ENCODE results near the gene KCNQ1. TPM values are rescaled to one million over a fixed set of nuclear protein-coding genes. Genes with fewer than 3 reads are reported as not detected.

Gene KCNQ1
- total RNA-seq, 1 experiment from 2014 or later, result 2.5 TPM

DNA sequence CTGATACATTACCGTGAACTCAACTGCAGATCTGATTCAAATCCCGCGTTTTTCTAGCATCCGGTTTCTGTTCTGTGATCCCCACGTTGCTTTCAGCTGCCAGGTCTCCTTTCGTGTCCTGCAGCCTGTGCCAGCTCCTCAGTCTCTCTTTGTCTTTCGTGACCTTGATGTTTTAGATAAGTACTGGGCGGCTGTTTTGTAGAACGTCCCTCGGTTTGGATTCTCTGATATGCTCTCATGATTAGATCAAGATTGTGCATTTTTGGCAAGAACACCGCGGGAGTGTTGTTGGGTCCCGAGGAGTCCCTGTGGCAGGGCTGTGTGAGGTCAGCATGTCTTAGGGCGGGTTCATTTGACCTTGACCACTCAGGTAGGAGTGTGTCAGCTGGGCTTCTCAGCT, 38.6 kb downstream of the KCNQ1 start (continued):
- TF ChIP-seq, protein P1, sequence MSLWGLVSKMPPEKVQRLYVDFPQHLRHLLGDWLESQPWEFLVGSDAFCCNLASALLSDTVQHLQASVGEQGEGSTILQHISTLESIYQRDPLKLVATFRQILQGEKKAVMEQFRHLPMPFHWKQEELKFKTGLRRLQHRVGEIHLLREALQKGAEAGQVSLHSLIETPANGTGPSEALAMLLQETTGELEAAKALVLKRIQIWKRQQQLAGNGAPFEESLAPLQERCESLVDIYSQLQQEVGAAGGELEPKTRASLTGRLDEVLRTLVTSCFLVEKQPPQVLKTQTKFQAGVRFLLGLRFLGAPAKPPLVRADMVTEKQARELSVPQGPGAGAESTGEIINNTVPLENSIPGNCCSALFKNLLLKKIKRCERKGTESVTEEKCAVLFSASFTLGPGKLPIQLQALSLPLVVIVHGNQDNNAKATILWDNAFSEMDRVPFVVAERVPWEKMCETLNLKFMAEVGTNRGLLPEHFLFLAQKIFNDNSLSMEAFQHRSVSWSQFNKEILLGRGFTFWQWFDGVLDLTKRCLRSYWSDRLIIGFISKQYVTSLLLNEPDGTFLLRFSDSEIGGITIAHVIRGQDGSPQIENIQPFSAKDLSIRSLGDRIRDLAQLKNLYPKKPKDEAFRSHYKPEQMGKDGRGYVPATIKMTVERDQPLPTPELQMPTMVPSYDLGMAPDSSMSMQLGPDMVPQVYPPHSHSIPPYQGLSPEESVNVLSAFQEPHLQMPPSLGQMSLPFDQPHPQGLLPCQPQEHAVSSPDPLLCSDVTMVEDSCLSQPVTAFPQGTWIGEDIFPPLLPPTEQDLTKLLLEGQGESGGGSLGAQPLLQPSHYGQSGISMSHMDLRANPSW (CRISPR knock-in tag; conservative IDR thresholded peaks at IDR 0.05; ENCODE audit: low read depth), result no peak
- TF ChIP-seq RORB (CRISPR knock-in tag; IDR thresholded peaks at IDR 0.05), result no peak

DNA sequence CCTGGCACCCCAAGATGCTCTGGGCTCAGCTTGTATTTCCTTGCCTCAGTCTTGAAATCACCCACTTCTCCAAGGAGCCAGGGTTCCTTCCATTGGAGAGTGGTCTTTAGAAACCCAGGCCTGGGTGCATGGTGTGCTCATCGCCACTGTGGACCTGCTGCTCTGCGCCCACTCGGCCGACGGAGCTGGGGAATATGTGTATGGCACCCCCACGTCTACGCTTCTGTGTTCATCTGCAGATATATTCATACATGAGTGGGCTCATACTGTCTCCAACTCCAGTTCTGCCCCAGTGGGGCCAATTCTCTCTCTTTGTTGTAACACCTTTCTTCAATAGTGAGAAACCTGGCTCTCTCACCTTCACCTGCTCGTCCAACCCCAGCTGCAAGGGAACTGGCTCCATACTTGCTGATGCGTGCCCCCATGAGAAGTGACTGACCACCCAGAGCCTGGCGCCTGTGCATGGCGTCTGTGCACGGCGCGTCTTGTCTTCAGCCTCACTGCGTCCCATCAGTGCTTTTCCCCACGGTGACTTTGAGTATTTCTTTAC, 39.8 kb downstream of the KCNQ1 start:
- no peak for DNase-seq (ENCODE audit: low spot score)
- ChIA-PET POLR2A (no interaction called here), CTCF (no interaction called here)
- peaks cover 24% of the 10 kb centered on the region for H3K36me3 Mint-ChIP-seq
- TF ChIP-seq NFATC4 (CRISPR knock-in tag; IDR thresholded peaks at IDR 0.05) (no peak), SP1 (CRISPR knock-in tag; conservative IDR thresholded peaks at IDR 0.05) (no peak)
- TF ChIP-seq, protein P2, sequence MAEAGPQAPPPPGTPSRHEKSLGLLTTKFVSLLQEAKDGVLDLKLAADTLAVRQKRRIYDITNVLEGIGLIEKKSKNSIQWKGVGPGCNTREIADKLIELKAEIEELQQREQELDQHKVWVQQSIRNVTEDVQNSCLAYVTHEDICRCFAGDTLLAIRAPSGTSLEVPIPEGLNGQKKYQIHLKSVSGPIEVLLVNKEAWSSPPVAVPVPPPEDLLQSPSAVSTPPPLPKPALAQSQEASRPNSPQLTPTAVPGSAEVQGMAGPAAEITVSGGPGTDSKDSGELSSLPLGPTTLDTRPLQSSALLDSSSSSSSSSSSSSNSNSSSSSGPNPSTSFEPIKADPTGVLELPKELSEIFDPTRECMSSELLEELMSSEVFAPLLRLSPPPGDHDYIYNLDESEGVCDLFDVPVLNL (CRISPR knock-in tag; IDR thresholded peaks at IDR 0.05; ENCODE audit: borderline replicate concordance, low read depth), result no peak
- TF ChIP-seq, protein P3, sequence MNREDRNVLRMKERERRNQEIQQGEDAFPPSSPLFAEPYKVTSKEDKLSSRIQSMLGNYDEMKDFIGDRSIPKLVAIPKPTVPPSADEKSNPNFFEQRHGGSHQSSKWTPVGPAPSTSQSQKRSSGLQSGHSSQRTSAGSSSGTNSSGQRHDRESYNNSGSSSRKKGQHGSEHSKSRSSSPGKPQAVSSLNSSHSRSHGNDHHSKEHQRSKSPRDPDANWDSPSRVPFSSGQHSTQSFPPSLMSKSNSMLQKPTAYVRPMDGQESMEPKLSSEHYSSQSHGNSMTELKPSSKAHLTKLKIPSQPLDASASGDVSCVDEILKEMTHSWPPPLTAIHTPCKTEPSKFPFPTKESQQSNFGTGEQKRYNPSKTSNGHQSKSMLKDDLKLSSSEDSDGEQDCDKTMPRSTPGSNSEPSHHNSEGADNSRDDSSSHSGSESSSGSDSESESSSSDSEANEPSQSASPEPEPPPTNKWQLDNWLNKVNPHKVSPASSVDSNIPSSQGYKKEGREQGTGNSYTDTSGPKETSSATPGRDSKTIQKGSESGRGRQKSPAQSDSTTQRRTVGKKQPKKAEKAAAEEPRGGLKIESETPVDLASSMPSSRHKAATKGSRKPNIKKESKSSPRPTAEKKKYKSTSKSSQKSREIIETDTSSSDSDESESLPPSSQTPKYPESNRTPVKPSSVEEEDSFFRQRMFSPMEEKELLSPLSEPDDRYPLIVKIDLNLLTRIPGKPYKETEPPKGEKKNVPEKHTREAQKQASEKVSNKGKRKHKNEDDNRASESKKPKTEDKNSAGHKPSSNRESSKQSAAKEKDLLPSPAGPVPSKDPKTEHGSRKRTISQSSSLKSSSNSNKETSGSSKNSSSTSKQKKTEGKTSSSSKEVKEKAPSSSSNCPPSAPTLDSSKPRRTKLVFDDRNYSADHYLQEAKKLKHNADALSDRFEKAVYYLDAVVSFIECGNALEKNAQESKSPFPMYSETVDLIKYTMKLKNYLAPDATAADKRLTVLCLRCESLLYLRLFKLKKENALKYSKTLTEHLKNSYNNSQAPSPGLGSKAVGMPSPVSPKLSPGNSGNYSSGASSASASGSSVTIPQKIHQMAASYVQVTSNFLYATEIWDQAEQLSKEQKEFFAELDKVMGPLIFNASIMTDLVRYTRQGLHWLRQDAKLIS (CRISPR knock-in tag; IDR thresholded peaks at IDR 0.05; ENCODE audit: borderline replicate concordance), result no peak
- H3K27ac Mint-ChIP-seq, result no peak overlapping the region
- H3K4me3 Mint-ChIP-seq, result no peak overlapping the region
- H3K27me3 Mint-ChIP-seq (ENCODE audit: low read depth), result peaks cover 99% of the 10 kb centered on the region
- peaks cover 58% of the 10 kb centered on the region for H3K9me3 Mint-ChIP-seq
- no peak for ATAC-seq
- H3K4me1 Mint-ChIP-seq, result no peaks in the 10 kb centered on the region

DNA sequence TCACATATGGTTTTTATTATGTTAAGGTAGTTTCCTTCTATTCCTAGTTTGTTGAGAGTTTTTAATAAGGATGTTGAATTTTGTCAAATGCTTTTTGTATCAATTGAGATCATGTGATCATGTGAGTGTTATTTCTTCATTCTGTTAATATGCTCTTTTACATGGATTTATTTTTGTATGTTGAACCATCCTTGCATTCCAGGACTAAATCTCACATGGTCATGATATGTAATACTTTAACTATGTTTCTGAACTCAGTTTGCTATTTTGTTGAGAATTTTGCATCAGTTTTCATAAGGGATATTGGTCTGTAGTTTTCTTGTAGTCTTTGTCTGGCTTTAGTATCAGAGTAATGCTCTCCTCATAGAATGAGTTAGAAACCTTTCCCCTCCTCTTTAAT, 43.2 kb downstream of the KCNQ1 start:
- Mint-ChIP-seq H3K4me1 (no peaks in the 10 kb centered on the region), H3K9me3 (peaks cover 39% of the 10 kb centered on the region), H3K27ac (no peak overlapping the region), H3K27me3 (ENCODE audit: low read depth) (peaks cover 100% of the 10 kb centered on the region), H3K36me3 (peaks cover 12% of the 10 kb centered on the region), H3K4me3 (no peak overlapping the region)
- TF ChIP-seq, protein P4, sequence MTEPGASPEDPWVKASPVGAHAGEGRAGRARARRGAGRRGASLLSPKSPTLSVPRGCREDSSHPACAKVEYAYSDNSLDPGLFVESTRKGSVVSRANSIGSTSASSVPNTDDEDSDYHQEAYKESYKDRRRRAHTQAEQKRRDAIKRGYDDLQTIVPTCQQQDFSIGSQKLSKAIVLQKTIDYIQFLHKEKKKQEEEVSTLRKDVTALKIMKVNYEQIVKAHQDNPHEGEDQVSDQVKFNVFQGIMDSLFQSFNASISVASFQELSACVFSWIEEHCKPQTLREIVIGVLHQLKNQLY (CRISPR knock-in tag; IDR thresholded peaks at IDR 0.05), result no peak
- TF ChIP-seq HMGA2 (CRISPR knock-in tag; IDR thresholded peaks at IDR 0.05) (no peak), ETV6 (CRISPR knock-in tag; IDR thresholded peaks at IDR 0.05) (no peak), EMX1 (CRISPR knock-in tag; IDR thresholded peaks at IDR 0.05) (no peak), RELA (CRISPR knock-in tag; IDR thresholded peaks at IDR 0.05; ENCODE audit: borderline replicate concordance) (no peak), ZBTB21 (CRISPR knock-in tag; IDR thresholded peaks at IDR 0.05; ENCODE audit: borderline replicate concordance) (no peak), ZNF263 (CRISPR knock-in tag; IDR thresholded peaks at IDR 0.05; ENCODE audit: low read depth) (no peak), CBFB (CRISPR knock-in tag; IDR thresholded peaks at IDR 0.05; ENCODE audit: low read depth) (no peak), GABPB1 (CRISPR knock-in tag; IDR thresholded peaks at IDR 0.05) (no peak), TEAD4 (CRISPR knock-in tag; IDR thresholded peaks at IDR 0.05) (no peak), NR3C1 (CRISPR knock-in tag; conservative IDR thresholded peaks at IDR 0.05; ENCODE audit: low read depth) (no peak), OVOL2 (CRISPR knock-in tag; IDR thresholded peaks at IDR 0.05; ENCODE audit: borderline replicate concordance) (no peak)
- TF ChIP-seq, protein P5, sequence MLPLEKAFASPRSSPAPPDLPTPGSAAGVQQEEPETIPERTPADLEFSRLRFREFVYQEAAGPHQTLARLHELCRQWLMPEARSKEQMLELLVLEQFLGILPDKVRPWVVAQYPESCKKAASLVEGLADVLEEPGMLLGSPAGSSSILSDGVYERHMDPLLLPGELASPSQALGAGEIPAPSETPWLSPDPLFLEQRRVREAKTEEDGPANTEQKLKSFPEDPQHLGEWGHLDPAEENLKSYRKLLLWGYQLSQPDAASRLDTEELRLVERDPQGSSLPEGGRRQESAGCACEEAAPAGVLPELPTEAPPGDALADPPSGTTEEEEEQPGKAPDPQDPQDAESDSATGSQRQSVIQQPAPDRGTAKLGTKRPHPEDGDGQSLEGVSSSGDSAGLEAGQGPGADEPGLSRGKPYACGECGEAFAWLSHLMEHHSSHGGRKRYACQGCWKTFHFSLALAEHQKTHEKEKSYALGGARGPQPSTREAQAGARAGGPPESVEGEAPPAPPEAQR (CRISPR knock-in tag; IDR thresholded peaks at IDR 0.05), result no peak
- TF ChIP-seq, protein P6, sequence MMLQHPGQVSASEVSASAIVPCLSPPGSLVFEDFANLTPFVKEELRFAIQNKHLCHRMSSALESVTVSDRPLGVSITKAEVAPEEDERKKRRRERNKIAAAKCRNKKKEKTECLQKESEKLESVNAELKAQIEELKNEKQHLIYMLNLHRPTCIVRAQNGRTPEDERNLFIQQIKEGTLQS (CRISPR knock-in tag; conservative IDR thresholded peaks at IDR 0.05), result no peak
- TF ChIP-seq, protein P7, sequence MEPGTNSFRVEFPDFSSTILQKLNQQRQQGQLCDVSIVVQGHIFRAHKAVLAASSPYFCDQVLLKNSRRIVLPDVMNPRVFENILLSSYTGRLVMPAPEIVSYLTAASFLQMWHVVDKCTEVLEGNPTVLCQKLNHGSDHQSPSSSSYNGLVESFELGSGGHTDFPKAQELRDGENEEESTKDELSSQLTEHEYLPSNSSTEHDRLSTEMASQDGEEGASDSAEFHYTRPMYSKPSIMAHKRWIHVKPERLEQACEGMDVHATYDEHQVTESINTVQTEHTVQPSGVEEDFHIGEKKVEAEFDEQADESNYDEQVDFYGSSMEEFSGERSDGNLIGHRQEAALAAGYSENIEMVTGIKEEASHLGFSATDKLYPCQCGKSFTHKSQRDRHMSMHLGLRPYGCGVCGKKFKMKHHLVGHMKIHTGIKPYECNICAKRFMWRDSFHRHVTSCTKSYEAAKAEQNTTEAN (CRISPR knock-in tag; IDR thresholded peaks at IDR 0.05), result no peak
- ChIA-PET CTCF (no interaction called here), POLR2A (no interaction called here)
- DNase-seq (ENCODE audit: low spot score), result no peak
- ATAC-seq, result no peak

Measured in WTC11 (cell line).